Activated CD4-positive, alpha-beta T cell treated with anti-CD3 and anti-CD28 coated beads for 48 hours (primary cell): Measurements from ENCODE around the gene CTNS.

Experiments
- DNase-seq: peaks from one replicate; pipeline ENCODE4 v3.0.0-alpha.2; 2020

Gene CTNS

DNA sequence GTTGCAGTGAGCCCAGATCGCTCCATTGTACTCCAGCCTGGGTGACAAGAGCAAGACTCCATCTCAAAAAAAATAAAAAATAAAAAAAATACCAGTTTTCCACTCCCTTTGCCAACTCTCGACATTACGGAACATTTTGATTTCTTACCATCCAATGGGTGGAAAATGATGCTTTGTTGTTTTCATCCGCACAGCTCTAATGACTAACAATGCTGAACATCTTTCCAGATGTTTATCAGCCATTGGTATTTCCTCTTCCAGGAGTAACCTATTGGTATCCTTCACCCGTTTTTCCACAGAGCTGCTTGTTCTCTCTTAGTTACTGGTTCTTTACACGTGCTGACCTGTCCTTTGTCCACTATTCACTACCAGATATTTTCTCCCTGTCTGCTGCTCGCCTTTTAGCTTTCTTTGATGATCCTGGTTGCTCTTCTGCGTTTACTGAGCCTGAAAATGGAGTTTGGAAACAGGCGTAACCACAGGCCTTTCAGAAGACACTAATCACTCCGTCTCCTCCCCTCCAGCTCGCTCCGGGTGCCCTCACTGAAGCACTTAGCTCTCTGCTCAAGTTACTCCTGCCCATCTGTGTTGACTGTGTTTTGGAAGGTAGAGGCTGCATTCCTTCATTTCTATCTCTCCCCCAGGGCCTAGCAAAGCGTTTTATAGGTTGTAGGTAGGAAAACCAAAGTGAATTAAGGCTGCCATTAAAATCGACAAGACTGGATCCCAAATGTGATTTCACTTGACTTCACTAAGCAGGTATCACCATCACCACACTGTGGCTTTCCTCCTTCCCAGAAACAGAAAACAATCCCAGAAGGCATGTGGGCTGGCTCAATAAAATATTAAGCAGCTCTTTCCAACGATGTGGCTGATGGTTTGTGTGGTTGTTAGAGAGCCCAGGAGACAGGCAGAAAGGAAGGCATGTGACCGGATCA lies 9.5 kb upstream of the CTNS start:
- DNase-seq = no peak

DNA sequence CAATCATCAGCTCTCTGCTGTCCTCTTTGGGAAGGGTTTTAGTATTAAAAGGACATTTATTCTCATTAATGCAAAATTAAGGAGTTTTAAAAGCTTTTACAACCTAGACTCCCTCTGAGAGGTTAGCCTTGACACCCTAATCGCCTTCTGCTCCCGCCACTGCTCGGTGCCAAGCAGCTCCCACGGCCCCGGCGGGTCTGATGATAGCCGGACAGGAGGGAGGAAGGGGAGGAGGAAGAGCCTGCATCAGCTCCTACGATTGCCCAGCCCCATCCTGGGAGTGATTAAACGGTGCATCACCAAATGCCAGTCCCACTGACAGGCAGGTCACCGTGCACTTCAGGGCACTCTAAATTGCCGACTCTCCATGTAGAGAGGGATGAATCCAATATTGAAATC lies 8.8 kb upstream of the CTNS start:
- DNase-seq = no peak

DNA sequence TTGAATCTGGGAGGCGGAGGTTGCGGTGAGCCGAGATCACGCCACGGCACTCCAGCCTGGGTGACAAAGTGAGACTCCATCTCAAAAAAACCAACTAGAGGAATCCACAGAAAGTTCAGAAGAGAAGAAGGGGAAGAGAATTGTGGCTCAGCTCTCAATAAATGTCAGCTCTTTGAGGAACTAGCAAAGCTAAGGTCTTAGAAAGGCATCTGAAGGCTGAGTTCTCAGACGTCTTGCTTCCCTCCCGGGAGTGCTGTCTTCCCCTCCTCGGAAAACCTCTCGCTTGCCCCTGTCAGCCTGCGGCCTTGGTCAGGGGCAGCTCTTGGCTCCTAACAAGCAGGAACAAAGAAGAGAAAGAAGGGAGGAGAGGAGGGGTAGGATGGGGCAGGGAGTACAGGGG lies 5.8 kb upstream of the CTNS start:
- no peak for DNase-seq

DNA sequence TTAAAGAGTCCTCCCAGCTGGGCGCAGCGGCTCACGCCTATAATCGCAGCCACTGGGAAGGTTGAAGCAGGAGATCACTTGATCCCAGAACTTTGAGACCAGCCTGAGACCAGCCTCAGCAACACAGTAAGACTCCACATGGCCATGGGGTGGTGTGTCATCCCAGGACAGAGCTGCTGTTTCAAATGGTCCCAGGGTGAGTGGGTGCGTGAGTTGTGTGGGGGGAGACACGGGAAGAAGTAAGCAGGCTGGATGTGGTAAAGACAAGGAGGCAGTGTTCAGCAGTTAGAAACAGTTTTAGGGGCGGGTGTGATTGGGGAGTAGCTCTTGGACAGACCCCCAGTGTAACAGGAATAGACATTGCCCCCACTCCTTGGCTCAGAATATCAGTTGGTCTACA lies 4.3 kb upstream of the CTNS start:
- DNase-seq = no peak

DNA sequence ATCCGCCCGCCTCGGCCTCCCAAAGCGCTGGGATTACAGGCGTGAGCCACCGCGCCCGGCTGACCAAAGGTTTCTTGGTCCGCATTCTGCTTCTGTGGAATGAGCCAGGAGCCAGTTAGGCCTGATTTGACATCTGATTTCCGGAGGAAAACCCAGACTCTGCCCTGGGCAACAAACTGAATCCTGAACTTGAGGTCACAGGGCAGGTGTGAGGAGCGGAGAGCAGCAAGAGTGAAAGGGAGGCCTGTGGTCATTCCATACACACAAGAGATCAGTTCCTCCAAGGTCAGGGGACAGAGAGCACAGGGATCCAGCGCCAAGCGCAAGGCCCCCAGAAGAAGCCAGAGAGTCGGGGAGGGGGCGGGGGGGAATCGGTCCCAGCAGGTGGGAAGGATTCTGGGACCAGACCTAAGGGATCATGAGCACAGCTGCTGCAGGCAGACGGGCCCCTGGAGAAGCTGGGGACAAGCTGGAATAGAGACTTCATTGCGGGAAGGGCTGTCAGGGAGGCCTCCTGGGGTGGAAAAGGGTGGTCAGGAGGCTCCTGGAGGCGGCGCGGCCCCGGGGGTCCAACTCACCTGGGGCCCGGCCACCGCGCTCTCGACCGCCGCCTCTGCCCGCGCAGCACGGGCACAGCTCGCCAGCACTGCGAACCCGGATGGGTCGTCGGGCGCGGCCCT lies 946 bp upstream of the CTNS start:
- DNase-seq = no peak

DNA sequence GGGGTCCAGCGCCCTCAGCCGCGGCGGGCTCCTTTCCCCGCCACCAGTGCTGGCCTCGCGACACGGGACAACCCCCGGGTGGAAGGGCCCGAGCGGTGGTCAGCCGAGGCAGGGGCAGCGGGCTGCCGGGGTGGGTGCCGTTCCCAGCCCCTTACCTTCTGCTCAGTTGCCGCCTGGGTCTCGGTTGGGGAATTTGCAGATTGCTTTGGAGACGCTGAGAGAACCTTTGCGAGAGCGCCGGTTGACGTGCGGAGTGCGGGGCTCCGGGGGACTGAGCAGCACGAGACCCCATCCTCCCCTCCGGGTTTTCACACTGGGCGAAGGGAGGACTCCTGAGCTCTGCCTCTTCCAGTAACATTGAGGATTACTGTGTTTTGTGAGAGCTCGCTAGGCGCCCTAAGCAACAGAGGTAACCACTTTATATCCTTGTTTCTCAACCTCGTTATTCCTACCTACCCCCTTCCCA lies 381 bp downstream of the CTNS start:
- no peak for DNase-seq

DNA sequence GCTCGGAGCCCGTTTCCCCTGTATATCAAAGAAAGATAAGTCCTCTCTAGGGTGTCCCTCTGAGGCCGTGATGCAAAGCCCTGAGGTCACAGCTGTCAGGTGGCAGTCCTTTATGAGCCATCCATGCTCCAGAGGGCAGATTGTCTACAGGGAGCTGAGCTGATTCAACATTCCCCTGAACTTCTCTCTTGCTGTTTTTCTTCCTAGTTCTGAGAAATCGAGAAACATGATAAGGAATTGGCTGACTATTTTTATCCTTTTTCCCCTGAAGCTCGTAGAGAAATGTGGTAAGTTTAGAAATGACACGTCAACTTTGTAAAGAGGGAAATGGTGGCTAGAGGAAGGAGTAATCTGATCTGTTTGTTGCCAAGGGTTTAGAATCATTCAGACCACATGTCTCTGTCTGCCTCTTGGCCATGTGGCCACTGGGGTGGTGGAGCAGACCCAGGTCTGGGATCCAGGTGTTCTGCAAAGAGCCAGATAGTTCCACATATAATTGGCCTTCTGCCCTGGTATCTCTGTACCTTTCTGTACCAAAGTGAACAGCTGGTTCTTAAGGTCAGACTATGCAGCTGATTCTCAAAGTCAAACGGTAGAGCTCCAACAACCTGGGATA lies 3.5 kb downstream of the CTNS start:
- peak; percentile 63 for DNase-seq

DNA sequence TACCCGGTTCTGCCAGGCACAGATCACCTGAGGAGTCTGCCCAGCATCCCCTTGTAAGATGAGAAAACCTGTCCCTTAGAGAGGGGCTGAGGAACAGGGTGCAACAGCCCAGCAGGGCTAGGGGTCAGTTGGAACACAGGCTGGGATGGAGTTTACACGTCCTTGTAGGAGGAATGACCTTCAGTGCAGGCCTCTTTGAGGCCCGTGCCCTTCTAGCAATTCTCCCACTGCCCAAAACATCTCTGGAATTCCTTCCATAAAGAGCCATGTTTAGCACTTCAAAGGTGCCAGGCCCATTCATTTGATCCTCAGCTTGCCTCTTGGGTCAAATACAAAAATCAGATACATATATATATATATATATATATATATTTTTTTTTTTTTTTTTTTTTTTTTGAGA lies 4.5 kb downstream of the CTNS start:
- no peak for DNase-seq

DNA sequence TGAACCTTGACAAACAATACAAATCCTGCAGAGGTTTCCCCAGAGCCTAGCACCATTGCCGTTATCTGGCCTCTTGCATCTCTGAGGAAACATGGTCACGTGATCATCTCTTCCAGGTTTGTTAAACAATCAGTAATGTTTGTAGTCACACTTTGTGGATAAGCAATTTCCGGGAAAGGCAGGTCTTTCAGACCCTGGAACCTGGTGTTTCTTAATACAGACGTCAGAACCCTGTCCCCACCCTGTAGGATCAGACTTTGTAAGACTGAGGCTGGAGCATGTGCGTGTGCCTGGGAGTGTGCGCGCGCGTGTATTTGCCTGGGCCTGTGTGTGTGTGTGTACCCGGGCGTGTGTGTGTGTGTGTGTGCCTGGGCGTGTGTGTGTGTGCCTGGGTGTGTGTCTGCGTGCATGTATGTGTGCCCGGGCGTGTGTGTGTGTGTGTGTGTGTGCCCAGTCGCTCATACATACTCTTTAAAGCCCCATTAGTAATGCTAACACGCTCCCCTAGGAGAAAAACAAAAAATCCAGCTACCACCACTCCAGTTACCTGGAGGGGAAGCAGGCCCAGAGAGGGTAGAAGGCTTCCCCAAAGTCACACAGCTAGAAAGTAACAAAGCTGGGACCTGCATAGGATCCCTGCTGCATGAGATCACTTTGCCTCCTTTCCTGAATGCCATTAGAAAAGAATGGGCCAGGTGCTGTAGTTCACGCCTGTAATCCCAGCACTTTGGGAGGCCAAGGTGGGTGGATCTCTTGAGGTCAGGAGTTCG lies 5.3 kb downstream of the CTNS start:
- no peak for DNase-seq

DNA sequence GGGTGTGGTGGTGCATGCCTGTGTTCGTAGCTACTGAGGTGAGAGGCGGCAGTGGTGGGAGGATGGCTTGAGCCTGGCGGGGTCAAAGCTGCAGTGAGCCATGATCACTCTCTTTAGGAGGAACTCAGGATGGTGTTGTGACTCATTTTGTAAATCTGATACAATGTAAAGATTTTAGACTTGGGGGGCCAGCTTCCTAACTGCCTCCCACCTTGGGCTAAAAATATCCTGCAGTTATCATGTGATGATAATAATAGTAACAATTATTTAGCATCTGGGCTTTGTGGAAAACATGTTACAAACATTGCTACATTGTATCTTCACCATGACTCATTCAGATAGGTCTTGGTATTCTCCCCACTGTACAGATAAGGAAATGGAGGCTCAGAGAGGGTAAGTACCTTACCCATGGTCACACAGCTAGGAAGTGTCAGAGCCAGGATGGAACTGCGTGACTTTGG lies 7.4 kb downstream of the CTNS start:
- peak; percentile 38 for DNase-seq

DNA sequence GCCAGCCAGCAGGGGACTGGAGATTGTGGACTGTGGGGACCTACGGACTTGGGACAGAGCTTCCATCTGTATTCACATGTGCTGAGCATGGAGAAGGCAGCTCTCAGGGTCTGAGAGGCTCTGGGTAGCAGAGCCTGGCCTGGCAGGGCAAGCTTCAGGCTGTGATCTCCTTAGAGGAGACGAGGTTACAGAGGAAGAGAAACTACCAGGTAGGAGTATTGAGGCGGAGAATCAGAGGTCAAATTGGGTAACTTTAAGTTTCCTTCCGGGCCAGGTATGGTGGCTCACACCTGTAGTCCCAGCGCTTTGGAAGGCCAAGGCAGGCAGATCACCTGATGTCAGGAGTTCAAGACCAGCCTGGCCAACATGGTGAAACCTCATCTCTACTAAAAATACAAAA lies 8.8 kb downstream of the CTNS start:
- no peak for DNase-seq

DNA sequence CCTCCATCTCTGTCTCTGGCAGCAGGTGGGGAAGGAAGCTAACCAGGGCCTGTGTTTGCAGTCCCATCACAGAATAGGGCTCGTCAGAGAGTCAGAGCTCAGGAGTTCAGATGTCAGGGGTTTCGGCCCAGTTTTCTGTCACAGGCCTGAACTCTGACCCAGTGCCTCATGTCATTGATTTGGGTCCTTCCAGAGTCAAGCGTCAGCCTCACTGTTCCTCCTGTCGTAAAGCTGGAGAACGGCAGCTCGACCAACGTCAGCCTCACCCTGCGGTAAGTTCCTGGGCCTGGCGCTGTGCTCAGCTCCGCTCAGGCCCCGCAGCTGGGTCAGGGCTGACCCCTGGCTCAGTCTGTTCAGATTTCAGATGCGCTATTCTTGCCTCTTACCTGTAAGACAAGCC lies 10.7 kb downstream of the CTNS start:
- DNase-seq = no peak

DNA sequence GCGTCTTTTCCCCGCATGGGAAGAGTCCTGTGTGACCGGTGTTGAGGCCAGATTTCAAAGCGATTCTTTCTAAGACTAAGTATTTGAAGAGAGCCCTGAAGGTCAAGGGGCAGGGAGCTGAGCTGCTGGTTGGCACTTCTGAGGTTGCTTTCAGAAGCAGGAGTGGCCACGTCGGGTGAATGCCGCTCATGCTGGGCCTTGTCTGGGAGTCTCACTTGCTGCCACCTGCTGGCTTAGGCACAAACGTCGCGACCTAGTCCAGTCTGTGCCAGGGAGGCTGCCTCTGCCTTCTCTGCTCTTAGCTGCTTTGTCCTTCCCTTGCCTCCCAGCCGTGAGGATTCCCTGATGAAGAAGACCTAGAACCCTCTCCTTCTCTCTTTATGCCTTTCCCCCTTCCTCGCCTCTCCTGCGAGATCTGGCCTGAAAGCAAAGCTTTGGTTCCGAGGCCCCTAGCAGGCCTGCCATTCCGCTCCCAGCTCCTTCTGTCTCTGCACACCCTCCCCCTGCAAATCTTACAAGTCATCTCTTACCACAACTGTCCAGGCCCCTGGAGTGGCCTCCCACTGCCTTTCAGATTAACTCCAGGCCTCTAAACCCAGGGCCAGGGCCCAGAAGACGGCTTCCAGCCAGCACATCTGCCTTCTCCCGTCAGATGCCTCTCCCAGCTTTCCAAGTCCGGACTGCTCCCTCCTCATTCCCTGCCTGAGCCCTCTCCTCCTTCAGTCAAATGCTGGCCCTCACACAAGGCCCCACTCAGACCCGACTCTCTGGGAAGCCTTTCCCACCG lies 11.4 kb downstream of the CTNS start:
- DNase-seq = peak; percentile 74

DNA sequence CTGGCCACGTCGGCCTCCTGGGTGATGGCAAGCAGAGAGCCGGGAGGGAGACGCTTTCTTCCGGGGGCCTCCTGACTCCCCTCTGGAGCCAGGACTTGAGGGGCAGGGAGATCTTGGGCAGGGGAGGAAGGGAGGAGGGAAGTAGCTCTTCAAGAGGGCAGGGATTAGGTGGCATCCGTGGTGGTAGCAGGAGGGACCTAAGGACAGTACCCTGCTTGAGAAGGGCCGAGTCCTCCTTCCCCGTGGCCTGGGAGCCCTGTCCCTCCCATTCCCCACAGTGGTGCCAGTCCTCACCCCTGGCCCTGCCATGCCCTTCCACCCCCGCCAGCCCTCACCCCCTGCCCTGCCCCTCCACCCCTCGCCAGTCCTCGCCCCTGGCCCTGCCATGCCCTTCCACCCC lies 19.2 kb downstream of the CTNS start:
- no peak for DNase-seq

DNA sequence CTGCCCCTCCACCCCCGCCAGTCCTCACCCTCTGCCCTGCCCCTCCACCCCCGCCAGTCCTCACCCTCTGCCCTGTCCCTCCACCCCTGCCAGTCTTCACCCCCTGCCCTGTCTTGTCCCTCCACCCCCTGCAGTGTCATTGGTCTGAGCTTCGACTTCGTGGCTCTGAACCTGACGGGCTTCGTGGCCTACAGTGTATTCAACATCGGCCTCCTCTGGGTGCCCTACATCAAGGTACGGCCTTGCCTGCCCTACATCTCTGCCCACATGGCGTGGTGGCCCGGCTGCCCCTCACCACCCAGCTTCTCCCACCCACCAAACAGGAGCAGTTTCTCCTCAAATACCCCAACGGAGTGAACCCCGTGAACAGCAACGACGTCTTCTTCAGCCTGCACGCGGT lies 19.8 kb downstream of the CTNS start:
- DNase-seq = no peak

DNA sequence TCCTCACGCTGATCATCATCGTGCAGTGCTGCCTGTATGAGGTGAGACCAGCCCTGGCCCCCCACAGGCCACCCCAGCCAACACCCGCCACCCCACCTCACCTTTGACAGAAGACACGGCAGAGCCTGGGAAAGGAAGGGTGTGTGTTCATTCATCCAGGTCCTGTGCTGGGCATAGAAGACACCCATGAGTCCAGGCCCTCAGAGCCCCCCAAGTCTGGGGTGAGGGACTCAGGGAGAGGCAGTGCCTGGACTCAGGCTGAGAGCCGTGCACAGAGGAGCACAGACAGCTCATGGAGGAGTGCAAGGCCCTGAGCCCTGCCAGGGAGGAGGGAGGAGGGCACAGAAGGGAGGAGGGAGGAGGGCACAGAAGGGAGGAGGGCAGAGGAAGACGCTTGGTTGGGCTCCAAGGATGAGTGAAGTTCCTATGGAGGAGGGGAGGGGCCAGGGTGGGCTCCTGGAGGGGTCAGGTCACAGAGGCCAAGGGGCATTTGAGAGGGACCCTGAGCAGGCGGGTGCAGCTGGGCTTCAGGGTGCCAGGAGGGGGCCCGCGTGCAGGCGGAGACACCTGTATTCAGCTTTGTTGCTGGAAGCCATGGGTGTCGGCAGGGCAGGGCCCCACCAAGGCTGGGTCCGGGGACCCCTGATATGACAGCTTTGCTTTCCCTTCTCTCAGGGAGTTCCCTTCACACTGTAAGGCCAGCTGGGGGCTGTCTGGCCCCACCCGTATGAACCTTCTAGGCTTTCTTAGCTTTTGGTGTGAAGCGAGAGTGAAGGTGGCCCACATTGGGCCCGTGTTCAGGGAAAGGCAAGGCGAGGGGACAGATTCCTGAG lies 20.4 kb downstream of the CTNS start:
- no peak for DNase-seq

DNA sequence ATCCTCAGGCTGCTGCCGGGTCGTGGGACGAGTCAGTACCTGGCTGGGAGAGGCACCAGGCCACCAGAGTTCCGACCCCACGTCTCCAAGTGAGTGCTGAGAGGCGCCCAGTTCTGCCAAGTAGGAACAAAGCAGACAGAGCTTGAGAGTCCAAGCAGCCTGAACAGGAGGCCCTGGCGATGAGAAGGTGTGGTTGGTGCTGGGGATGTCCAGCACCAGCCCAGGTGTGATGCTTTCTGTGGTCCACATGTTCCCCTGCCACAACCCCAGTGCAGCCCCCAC lies 21.0 kb downstream of the CTNS start:
- DNase-seq = no peak

DNA sequence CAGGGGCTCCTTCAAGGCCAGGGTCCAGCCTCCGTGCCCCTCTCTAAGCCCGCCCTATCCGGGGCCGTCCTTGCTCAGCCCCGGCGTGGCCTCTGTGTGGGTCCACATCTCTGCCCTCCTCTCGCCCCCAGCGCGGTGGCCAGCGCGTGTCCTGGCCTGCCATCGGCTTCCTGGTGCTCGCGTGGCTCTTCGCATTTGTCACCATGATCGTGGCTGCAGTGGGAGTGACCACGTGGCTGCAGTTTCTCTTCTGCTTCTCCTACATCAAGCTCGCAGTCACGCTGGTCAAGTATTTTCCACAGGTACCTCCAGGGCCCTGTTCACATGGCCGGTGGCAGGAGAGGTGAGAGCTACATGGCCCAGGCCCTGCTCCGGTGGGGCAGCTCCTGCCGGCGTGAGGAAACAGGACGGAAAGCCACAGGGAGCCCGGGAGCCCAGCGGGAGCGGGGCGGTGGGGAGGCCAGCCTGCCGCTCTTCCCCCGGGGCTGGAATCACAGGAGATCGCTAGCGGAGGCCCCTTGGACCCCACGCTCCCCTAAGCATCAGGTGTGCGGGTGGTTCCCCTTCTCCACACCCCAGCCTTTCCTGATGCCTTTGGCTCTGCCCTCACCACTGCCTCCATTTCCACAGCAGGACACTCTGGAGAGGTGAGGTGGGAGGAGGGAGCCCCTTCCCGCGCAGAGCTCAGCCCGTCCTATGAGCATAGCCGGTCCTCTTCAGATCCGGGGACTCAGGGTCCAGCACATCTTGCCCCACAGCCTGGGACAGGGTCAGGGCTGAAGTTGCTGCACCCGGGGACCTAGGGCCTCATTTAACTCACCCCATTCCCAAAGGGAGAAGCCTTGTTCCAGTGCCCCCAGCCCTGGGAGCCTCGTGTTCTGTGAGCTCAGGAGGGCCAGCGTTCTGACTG lies 21.6 kb downstream of the CTNS start:
- DNase-seq = no peak

DNA sequence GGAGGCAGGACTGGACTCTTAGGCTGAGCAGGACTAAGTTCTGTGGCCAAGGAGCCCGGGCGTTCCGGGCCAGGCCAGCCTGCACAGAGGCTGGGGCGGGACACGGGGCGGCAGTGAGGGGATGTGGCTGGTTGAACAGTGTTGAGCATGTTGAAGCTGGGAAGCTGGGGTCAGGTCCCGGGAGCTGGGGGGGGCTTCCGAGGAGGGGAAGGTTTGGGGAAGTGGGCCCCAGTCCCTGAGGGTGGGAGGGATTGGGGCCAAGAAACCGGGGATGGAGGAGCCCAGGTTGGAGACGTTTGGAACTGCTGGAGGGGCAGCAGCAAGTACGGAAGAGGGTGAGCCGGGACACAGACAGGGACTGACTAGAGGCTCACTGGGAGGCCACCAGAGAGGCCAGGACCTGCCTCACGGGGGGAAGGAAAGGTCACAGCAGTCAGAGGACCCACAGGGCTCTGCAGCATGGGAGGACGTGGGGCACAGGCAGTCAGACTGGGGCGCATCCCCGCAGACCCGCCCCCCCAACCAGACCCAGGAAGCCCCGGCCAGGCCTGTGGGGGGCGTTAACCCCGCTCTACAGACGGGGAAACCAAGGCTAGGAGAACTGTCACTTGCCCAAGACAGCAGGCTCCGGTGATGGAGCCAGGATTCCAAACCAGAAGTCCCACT lies 22.4 kb downstream of the CTNS start:
- no peak for DNase-seq
